Transverse colon (tissue), 4 donors: ENCODE data around the gene LAMA4.

Source experiments
- EP300 ChIP-seq: sonication (generic); formaldehyde crosslinking; IDR thresholded peaks from one replicate; pipeline ENCODE4 v1.6.1; 2017; ENCODE audit warnings: antibody characterized with exemption, low read depth
- POLR2A ChIP-seq: fragments of 450-650 bp; IDR thresholded peaks from one replicate; pipeline ENCODE4 v1.6.1; 2016; ENCODE audit warnings: antibody characterized with exemption, mild to moderate bottlenecking, moderate library complexity
- POLR2AphosphoS5 ChIP-seq, 3 donors: sonication (generic); formaldehyde crosslinking; IDR thresholded peaks; one replicate each; pipeline ENCODE4 v1.6.1; 2016; ENCODE audit warnings: antibody characterized with exemption in 3 of 3
- TF ChIP-seq, protein P1 (sequence below), 5 experiments: fragments of 200-600 bp in 3 of 5; fragments of 450-650 bp in 2 of 5; sonication (generic) in 3 of 5; IDR thresholded peaks; 1 replicate in 2 of 5; 2 replicates in 3 of 5; pipeline ENCODE4 v1.5.1; 2016 to 2017; ENCODE audit warnings: antibody characterized with exemption in 5 of 5, inconsistent platforms in 3 of 5, mild to moderate bottlenecking in 2 of 5, moderate library complexity in 1 of 5

DNA sequence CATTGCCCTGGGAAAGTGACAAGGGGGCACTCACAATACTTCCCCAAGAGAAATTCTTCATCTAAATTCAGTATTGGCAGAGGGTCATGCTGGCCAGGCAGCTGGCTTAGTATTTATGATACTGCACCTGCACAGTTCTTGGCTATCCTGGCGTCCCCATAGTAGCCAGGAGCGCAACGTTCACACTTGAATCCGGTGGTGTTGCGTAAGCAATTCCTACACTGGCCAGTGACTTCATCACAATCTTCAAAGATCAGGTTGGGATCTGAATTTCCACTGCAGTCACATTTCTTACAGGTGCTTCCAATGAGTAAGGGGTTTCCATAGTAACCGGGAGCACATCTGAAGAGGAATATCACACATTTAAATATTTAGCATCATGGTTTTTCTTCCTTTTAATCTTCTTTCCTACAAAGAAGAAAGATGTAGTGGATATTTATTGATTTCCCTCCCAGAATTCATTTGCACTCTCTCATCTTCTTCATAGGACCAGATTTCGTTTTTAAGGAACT, 62.8 kb downstream of the LAMA4 start:
- TF ChIP-seq, protein P1, sequence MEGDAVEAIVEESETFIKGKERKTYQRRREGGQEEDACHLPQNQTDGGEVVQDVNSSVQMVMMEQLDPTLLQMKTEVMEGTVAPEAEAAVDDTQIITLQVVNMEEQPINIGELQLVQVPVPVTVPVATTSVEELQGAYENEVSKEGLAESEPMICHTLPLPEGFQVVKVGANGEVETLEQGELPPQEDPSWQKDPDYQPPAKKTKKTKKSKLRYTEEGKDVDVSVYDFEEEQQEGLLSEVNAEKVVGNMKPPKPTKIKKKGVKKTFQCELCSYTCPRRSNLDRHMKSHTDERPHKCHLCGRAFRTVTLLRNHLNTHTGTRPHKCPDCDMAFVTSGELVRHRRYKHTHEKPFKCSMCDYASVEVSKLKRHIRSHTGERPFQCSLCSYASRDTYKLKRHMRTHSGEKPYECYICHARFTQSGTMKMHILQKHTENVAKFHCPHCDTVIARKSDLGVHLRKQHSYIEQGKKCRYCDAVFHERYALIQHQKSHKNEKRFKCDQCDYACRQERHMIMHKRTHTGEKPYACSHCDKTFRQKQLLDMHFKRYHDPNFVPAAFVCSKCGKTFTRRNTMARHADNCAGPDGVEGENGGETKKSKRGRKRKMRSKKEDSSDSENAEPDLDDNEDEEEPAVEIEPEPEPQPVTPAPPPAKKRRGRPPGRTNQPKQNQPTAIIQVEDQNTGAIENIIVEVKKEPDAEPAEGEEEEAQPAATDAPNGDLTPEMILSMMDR (IDR thresholded peaks at IDR 0.05), result no peak
- TF ChIP-seq POLR2A (no peak), POLR2AphosphoS5 (IDR thresholded peaks at IDR 0.05) (no peak), EP300 (no peak)
